Stimulated activated CD8-positive, alpha-beta memory T cell treated with anti-CD3 and anti-CD28 coated beads, Interleukin-2, amount 100 ng/mL, for 48 hours (primary cell): ENCODE data around the gene IZUMO2.
"Not testable (repeated sequence)": the region's sequence is repeated elsewhere in the genome, so short reads cannot be mapped to it uniquely, and the experiment has no call there.

Experiments used
- DNase-seq, 2 donors: peaks; one replicate each; pipeline ENCODE4 v3.0.0-alpha.2; 2020; ENCODE audit warnings: low read depth in 2 of 2

IZUMO2 gene

DNA sequence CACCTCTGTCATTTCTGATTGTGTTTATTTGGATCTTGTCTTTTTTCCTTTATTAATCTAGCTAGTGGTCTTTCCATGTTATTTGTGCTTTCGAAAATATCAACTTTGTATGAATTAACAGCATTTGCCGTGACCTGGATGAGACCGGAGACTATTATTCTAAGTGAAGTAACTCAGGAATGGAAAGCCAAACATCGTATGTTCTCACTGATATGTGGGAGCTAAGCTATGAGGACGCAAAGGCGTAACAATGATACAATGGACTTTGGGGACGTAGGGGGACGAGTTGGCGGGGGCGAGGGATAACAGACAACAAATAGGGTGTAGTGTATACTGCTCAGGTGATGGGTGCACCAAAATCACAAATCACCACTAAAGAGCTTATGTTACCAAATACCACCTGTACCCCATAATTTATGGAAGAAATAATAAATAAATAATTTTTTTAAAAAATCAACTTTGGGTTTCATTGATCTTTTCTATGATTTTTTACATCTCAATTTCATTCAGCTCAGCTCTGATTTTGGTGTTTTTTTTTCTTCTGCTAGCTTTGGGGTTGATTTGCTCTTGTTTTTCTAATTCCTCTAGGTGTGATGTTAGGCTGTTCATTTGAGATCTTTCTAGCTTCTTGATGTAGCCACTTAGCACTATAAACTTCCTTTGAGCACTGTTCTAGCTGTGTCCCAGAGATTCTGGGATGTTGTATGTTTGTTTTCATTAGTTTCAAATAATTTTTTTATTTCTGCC, 27.1 kb downstream of the IZUMO2 start:
- DNase-seq = not testable (repeated sequence)

DNA sequence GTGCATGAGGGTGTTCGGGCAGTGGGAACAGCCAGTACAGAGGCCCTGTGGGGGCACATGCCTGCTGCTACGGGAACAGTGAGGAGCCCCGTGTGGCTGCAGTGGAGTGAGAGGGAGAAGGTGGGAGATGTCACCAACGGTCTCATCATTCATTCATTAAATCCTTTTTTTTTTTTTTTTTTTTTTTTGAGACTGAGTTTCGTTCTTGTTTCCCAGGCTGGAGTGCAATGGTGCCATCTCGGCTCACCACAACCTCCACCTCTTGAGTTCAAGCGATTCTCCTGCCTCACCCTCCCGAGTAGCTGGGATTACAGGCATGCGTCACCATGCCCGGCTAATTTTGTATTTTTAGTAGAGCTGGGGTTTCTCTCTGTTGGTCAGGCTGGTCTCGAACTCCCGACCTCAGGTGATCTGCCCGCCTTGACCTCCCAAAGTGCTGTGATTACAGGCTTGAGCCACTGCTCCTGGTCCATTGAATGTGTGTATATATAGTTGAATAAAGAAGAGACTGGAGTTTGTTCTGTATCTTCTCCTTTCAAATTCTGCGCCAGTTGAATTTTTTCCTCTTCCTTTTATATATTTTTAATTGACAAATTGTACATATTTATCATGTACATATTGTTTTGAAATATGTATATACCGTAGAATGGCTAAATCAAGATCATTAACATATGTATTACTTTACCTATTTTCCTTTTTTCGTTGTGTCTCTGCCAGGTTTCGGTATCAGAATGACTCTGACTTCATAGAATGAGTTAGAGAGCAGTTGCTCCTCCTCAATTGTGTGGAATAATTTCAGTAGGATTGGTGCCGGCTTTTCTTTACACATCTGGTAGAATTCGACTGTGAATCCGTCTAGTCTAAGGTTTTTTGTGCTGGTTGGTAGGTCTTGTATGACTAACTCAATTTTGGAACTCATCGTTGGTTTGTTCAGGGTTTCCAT, 28.0 kb downstream of the IZUMO2 start:
- not testable (repeated sequence) for DNase-seq

GRCh38 chr19:50133518-50134492, 29.3 kb downstream of the IZUMO2 start:
- not testable (repeated sequence) for DNase-seq

- not testable (repeated sequence) for DNase-seq
These were observed 59.1 kb downstream of the IZUMO2 start for GRCh38 chr19:50104012-50104411.

- DNase-seq = not testable (repeated sequence)
These were observed 59.7 kb downstream of the IZUMO2 start for GRCh38 chr19:50103405-50103804.
